GM12892 (cell line): ENCODE measurements around the gene OVOL2.
"Not testable (repeated sequence)": the region's sequence is repeated elsewhere in the genome, so short reads cannot be mapped to it uniquely, and the experiment has no call there.

Experiments used
- POLR2A ChIP-seq: IDR thresholded peaks from 2 replicates; pipeline ENCODE4 v1.6.1; 2011; ENCODE audit warnings: low read depth, low read length, control low read depth
- POLR2AphosphoS5 ChIP-seq: IDR thresholded peaks from 2 replicates; pipeline ENCODE4 v1.6.1; 2011; ENCODE audit warnings: low read depth, low read length, control low read depth
- TAF1 ChIP-seq: IDR thresholded peaks from 2 replicates; pipeline ENCODE4 v1.6.1; 2011; ENCODE audit warnings: low read depth, mild to moderate bottlenecking, control low read depth, low read length, borderline replicate concordance

- TF ChIP-seq POLR2A, POLR2AphosphoS5, TAF1: not testable (repeated sequence)
These were observed 30.6 kb upstream of the OVOL2 start for GRCh38 chr20:18088298-18088697.
